ENCODE results near the gene AKAP1. TPM values are rescaled to one million over a fixed set of nuclear protein-coding genes. Genes with fewer than 3 reads are reported as not detected.
A peak's percentile ranks its signal among the peaks of the same experiment; 100 is the strongest.

Gene AKAP1
- total RNA-seq, 1 donor, result 14.5 TPM

- no peaks in the 10 kb centered on the region for H3K79me2 ChIP-seq (ENCODE audit: insufficient read depth, low read length)
- no peak for TF ChIP-seq CTCF (IDR thresholded peaks at IDR 0.05; ENCODE audit: extremely low read depth, low read depth, low read length)
- H3K4me1 ChIP-seq (ENCODE audit: insufficient read depth, low read length), result no peaks in the 10 kb centered on the region
- no peaks in the 10 kb centered on the region for H3K27me3 ChIP-seq (ENCODE audit: insufficient read depth, low read length)
- H3K36me3 ChIP-seq (ENCODE audit: insufficient read depth, low read length), result no peaks in the 10 kb centered on the region
- no peak for DNase-seq (ENCODE audit: insufficient read length, low spot score, missing footprints)
- H4K20me1 ChIP-seq (ENCODE audit: insufficient read depth, low read length), result no peaks in the 10 kb centered on the region
- no peaks in the 10 kb centered on the region for H3K9me3 ChIP-seq (ENCODE audit: low read depth, low read length)
- no peak overlapping the region for H3K4me3 ChIP-seq (ENCODE audit: insufficient read depth, low read length)
- no peak overlapping the region for H3K4me2 ChIP-seq (ENCODE audit: insufficient read depth, low read length)
- no peak overlapping the region for H2AFZ ChIP-seq (ENCODE audit: low read length)
- H3K27ac ChIP-seq (ENCODE audit: low read depth, low read length), result no peak overlapping the region
Measured at GRCh38 chr17:57125866-57126265, 40.8 kb downstream of the AKAP1 start.

DNA sequence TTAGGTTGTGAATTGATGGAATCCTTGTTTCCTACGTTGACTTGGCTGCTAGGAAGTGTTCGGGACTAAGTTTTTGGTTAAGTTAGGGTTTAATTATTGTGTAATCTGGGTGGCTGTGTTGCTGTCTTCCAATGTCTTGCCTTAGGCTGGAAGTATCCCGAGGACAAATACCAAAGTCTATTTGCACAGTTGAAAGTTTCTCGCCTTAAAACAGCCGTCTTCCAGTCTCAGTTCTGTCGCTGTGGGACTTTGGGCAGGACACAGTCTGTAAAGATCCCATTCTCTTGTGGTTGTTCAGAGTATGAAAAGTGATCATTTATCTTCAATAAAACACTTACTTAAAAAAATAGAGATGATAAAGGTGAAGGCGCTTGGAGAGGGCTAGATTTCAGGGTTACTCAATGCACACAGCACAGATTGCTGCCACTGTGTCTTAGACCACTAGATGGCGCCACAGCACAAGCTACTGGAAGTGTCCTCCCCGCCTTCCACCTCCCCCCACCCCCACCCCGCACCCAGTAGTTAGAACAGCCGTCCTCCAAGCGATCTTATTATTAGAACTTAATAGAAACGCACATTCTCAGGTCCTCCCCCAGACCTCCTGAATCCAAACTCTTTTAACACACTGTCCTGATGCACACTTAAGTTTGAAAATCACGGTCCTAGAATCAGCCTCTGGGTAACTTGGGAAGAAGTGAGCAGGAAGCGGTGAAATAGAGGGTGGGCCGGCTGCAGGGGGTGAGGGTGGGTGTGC lies 45.8 kb downstream of the AKAP1 start:
- Histone ChIP-seq H3K79me2 (ENCODE audit: insufficient read depth, low read length) (no peaks in the 10 kb centered on the region), H3K4me2 (ENCODE audit: insufficient read depth, low read length) (peak overlapping the region; percentile 63), H3K4me3 (ENCODE audit: insufficient read depth, low read length) (no peak overlapping the region), H3K27me3 (ENCODE audit: insufficient read depth, low read length) (no peaks in the 10 kb centered on the region), H4K20me1 (ENCODE audit: insufficient read depth, low read length) (no peaks in the 10 kb centered on the region), H3K36me3 (ENCODE audit: insufficient read depth, low read length) (no peaks in the 10 kb centered on the region), H3K9me3 (ENCODE audit: low read depth, low read length) (no peaks in the 10 kb centered on the region), H2AFZ (ENCODE audit: low read length) (peak overlapping the region; percentile 54), H3K4me1 (ENCODE audit: insufficient read depth, low read length) (no peaks in the 10 kb centered on the region), H3K27ac (ENCODE audit: low read depth, low read length) (no peak overlapping the region)
- DNase-seq (ENCODE audit: insufficient read length, low spot score, missing footprints), result peak; percentile 99
- TF ChIP-seq CTCF (IDR thresholded peaks at IDR 0.05; ENCODE audit: extremely low read depth, low read depth, low read length), result peak; percentile 59

DNA sequence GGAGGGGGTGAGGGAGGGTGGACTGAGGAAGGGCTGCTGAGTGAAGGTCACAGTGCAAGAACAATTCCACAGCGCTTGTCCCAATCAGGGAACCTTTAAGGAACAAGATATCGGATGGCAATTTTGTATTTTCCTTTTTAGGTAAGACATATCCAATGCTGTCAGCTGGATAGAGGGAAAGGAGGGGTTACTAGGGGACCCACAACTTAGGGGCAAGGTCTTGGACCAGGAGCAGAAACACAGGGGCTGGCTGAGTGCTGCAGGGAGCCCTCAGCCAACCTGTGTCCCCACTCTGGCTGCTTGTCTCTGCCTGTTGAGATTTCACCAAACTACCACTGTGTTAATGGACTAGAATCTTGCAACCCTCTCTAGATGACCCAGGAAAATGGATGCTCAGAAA lies 47.6 kb downstream of the AKAP1 start:
- Histone ChIP-seq H3K79me2 (ENCODE audit: insufficient read depth, low read length) (no peaks in the 10 kb centered on the region), H3K9me3 (ENCODE audit: low read depth, low read length) (no peaks in the 10 kb centered on the region), H3K4me2 (ENCODE audit: insufficient read depth, low read length) (no peak overlapping the region), H3K27ac (ENCODE audit: low read depth, low read length) (no peak overlapping the region), H3K27me3 (ENCODE audit: insufficient read depth, low read length) (no peaks in the 10 kb centered on the region), H3K4me1 (ENCODE audit: insufficient read depth, low read length) (no peaks in the 10 kb centered on the region), H3K4me3 (ENCODE audit: insufficient read depth, low read length) (no peak overlapping the region), H2AFZ (ENCODE audit: low read length) (no peak overlapping the region), H4K20me1 (ENCODE audit: insufficient read depth, low read length) (no peaks in the 10 kb centered on the region), H3K36me3 (ENCODE audit: insufficient read depth, low read length) (no peaks in the 10 kb centered on the region)
- TF ChIP-seq CTCF (IDR thresholded peaks at IDR 0.05; ENCODE audit: extremely low read depth, low read depth, low read length), result no peak
- no peak for DNase-seq (ENCODE audit: insufficient read length, low spot score, missing footprints)

DNA sequence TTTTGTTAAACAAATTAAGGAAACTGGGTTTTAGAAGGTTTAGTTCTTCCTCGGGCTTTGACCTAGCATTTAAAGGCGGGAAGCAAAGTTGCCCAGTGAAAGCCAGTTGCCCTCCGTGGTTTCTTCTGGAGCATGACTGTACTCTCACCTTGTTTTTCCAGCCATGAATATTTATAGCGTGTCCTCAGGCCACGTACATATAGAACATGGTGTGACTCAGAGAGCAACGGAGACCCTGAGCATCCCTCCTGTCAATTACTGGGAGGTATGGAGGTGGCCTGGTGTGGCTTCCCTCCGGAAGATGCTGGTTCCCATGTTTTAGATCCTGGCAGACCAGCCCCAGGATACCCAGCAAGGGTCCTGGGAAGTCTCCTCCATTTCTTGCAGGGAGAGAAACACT lies 48.4 kb downstream of the AKAP1 start:
- no peak overlapping the region for H3K27ac ChIP-seq (ENCODE audit: low read depth, low read length)
- no peak for TF ChIP-seq CTCF (IDR thresholded peaks at IDR 0.05; ENCODE audit: extremely low read depth, low read depth, low read length)
- no peaks in the 10 kb centered on the region for H3K4me1 ChIP-seq (ENCODE audit: insufficient read depth, low read length)
- no peaks in the 10 kb centered on the region for H3K79me2 ChIP-seq (ENCODE audit: insufficient read depth, low read length)
- no peaks in the 10 kb centered on the region for H3K9me3 ChIP-seq (ENCODE audit: low read depth, low read length)
- no peaks in the 10 kb centered on the region for H3K27me3 ChIP-seq (ENCODE audit: insufficient read depth, low read length)
- no peak for DNase-seq (ENCODE audit: insufficient read length, low spot score, missing footprints)
- H2AFZ ChIP-seq (ENCODE audit: low read length), result no peak overlapping the region
- H3K36me3 ChIP-seq (ENCODE audit: insufficient read depth, low read length), result no peaks in the 10 kb centered on the region
- H3K4me3 ChIP-seq (ENCODE audit: insufficient read depth, low read length), result no peak overlapping the region
- no peak overlapping the region for H3K4me2 ChIP-seq (ENCODE audit: insufficient read depth, low read length)
- no peaks in the 10 kb centered on the region for H4K20me1 ChIP-seq (ENCODE audit: insufficient read depth, low read length)

Data from osteoblast (primary cell).